ENCODE measurements around the gene TPRX2.
"Not testable (repeated sequence)": the region's sequence is repeated elsewhere in the genome, so short reads cannot be mapped to it uniquely, and the experiment has no call there.

Gene TPRX2

GRCh38 chr19:47858646-47859285 lies at the start of gene TPRX2:
TPRX2 (plus strand) TSS chr19:47859235; CDS start chr19:47859247, 12 bp downstream.
- not testable (repeated sequence) for DNase-seq

DNA sequence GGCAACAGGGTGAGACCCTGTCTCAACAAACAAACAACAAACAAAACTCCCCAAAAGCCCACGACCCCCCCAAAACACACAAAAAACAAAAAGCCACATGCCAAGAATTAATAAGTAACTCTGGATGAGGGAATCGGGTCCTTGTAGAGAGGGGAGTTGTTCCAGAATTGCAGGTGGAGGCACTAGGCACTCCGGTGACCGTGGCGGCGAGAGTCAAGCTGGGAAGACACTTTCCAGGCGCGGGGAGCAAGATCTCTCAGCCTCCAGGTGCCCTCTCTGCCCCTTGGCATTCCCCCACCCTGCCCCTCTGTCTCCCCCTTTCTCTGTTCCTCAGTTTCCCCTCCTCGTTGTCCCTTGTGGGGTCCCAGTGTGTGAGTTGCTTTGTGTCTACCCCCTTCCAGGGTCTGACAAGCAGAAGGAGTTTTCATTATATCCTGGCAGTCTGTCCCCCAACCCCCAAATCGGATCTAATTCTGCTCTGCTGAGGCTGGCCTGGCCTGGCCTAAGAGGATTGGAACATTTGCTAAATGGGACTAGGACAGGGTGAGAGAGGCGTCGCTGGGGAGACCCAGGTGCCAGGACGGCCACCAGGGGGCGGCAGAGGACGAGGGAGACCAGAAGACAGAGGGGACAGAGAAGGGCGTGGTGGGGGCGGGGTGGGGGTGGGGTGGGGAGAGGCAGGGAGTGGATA lies 45.6 kb upstream of the TPRX2 start:
- peak; percentile 98 for DNase-seq

- no peak for DNase-seq
Measured at GRCh38 chr19:47813995-47814328, 45.1 kb upstream of the TPRX2 start.

GRCh38 chr19:47816270-47816669 lies 42.8 kb upstream of the TPRX2 start:
- DNase-seq: not testable (repeated sequence)

GRCh38 chr19:47818221-47818620 lies 40.8 kb upstream of the TPRX2 start:
- DNase-seq: not testable (repeated sequence)

- DNase-seq: no peak
Measured at GRCh38 chr19:47819858-47820257, 39.2 kb upstream of the TPRX2 start.

- no peak for DNase-seq
Measured at GRCh38 chr19:47820410-47820809, 38.6 kb upstream of the TPRX2 start.

DNA sequence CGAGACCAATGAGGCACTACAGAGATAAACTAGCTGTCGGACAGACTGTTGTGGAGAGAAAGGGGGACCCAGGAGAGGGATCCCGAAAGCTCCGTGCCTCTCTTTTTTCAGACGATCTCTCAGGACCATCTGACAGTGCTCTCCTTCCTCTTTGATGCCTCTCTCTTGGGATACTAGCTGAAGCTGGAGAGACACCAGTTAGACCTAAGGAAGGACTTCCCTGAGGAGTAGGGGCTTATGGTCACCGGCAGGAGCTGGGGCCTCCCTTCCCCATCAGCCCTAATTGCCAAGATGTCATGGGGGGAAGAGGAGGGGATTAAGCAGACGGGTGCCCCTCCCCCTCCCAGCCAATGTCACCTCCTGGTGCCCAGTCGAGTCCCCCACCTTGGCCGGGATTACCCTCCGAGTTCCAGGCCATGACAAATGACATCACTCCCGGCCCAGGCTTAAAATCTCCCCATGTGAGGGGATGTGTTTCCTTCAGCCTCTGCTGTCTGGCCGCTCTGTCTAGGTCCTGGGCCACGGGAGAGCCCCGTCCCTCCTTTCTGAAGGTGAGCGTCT lies 37.5 kb upstream of the TPRX2 start, which contains the start of gene CRX:
Gene CRX (plus strand): TSS at position 478 of the 561 bp plus-strand sequence. CDS start 12,507 bp downstream, outside the sequence.
- no peak for DNase-seq

DNA sequence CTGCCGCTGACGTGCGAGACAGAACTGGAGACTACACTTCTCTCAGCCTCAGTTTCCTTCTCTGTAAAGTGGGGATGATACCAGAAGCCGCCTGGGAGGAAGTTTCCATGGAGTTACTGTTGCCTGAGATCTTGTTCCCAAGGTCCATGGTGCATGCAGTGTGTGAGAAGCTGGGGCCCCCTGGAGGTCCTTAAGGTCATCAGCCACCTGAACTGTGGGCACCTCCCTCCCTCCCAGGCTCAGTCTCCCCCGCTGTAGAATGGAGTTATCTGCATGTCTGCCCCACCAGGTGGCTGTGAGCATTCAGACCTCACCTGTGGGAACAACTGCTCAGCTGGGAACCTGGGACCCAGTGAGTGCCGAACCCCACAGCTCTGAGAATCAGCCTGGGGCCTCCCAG lies 34.6 kb upstream of the TPRX2 start:
- no peak for DNase-seq

DNA sequence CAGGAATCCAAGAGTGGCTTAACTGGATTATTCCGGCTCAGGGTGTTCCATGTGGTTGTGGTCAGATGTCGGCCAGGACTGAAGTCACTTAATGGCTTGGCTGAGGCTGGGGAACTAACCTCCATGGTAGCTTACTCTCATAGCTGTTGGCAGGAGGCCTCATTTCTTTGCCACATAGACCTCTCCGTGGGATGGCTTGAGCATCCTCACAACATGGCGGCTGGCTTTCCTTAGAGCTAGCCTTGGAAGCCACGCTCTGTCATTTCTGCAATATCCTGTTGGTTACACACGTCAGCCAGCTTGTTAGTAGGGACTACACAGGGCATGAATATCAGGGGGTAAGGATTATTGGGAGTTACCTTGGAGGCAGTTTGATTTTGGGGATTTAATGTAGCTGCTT lies 32.2 kb upstream of the TPRX2 start:
- no peak for DNase-seq

GRCh38 chr19:47832723-47833122 lies 26.3 kb upstream of the TPRX2 start:
- no peak for DNase-seq

- DNase-seq: no peak
Measured at GRCh38 chr19:47836038-47836437, 23.0 kb upstream of the TPRX2 start.

DNA sequence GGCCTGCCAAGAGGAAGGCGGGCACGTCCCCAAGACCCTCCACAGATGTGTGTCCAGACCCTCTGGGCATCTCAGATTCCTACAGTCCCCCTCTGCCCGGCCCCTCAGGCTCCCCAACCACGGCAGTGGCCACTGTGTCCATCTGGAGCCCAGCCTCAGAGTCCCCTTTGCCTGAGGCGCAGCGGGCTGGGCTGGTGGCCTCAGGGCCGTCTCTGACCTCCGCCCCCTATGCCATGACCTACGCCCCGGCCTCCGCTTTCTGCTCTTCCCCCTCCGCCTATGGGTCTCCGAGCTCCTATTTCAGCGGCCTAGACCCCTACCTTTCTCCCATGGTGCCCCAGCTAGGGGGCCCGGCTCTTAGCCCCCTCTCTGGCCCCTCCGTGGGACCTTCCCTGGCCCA lies 19.6 kb upstream of the TPRX2 start:
- DNase-seq: no peak

DNA sequence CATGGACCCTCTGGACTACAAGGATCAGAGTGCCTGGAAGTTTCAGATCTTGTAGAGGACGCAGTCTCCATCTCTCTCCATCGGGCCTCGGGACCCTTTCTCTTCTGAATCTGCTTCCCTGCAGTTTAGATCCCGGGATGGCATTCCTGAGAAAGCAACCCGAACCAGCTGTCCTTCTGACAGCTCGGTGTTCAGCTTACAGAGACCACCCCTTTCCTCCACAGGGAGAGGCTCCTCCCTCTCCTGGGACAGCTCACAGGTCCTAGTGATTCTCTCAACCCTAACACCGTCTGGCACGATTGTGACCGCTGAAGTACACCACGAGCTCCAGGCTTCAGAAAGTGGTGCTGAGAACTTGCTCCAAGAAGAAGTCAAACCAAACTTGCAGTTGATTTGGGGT lies 19.1 kb upstream of the TPRX2 start:
- DNase-seq: no peak

GRCh38 chr19:47842941-47843340 lies 16.1 kb upstream of the TPRX2 start:
- DNase-seq: no peak

DNA sequence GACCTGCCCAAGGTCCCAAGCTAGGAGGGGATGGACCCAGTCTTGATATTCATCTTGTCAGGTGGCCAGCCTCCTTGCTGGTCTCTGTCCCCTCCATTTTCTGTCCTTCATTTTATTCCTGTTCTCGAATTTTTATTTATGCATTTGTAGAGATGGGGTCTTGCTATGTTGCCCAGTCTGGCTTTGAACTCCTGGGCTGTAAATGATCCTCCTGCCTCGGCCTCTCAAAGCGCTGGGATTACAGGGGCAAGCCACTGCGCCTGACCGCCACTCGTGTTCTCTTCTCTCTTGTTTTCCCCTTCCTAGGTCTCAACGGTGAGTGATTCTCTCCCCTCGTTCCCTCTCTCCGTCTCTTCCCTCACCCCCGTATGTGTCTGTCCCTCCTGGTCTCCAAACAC lies 10.6 kb upstream of the TPRX2 start:
- DNase-seq: no peak

- peak; percentile 75 for DNase-seq
Measured at GRCh38 chr19:47848823-47849473, 10.1 kb upstream of the TPRX2 start.

DNA sequence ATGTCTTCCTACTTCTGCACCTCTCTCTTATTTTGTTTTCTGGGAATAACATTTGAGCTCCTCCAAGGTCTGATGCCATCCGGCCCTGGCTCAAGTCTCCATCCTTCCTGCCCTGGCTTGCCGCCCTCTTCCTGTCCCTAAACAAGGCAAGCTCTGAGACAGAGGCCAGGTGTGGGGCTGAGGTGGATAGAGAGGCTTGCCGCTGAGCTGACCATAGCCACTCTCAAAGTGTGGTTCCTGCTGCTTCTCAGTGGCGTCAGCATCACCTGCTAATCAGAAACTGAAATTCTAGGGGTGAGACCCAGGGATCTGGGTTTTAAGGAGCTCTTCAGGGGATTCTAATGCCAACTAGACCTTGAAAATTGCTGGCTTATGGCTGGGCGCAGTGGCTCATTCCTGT lies 6.0 kb upstream of the TPRX2 start:
- no peak for DNase-seq

- no peak for DNase-seq
Measured at GRCh38 chr19:47854459-47854858, 4.6 kb upstream of the TPRX2 start.

- DNase-seq: not testable (repeated sequence)
Measured at GRCh38 chr19:47858231-47858630, 804 bp upstream of the TPRX2 start.

DNA sequence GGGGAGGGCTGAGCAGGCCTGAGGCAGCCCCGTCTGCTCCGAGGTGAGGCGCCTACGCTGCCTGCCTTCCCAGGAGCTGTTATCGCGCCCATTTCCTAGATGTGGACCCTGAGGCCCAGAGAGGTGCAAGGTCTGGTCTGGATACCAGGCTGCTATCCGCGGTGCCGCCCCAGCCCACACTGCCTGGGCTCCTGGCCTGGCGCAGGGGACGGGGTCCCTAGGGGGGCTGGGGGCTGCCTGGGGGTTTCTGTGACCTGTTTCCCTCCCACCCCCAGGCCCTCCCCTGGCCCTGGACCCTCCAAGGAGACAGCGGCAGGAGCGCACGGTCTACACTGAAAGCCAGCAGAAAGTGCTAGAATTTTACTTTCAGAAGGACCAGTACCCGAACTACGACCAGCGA lies 803 bp downstream of the TPRX2 start:
- not testable (repeated sequence) for DNase-seq

- no peak for DNase-seq
Measured at GRCh38 chr19:47860602-47861297, 1.7 kb downstream of the TPRX2 start.

- DNase-seq: no peak
Measured at GRCh38 chr19:47861630-47862029, 2.6 kb downstream of the TPRX2 start.
